ENCODE results near the gene TERB1. TPM values are rescaled to one million over a fixed set of nuclear protein-coding genes. Genes with fewer than 3 reads are reported as not detected.

Gene TERB1
- total RNA-seq, 2 donors from 2014 or later, result not detected

- Histone ChIP-seq H3K36me3 (peaks cover 12% of the 10 kb centered on the region), H3K9me3 (no peaks in the 10 kb centered on the region), H3K27me3 (no peaks in the 10 kb centered on the region), H3K4me3 (peak overlapping the region in 1 of 2 donors; percentile 97), H3K4me1 (peaks cover 0 to 20% of the 10 kb centered on the region in 2 donors), H3K27ac (no peak overlapping the region)
- TF ChIP-seq, protein P1, sequence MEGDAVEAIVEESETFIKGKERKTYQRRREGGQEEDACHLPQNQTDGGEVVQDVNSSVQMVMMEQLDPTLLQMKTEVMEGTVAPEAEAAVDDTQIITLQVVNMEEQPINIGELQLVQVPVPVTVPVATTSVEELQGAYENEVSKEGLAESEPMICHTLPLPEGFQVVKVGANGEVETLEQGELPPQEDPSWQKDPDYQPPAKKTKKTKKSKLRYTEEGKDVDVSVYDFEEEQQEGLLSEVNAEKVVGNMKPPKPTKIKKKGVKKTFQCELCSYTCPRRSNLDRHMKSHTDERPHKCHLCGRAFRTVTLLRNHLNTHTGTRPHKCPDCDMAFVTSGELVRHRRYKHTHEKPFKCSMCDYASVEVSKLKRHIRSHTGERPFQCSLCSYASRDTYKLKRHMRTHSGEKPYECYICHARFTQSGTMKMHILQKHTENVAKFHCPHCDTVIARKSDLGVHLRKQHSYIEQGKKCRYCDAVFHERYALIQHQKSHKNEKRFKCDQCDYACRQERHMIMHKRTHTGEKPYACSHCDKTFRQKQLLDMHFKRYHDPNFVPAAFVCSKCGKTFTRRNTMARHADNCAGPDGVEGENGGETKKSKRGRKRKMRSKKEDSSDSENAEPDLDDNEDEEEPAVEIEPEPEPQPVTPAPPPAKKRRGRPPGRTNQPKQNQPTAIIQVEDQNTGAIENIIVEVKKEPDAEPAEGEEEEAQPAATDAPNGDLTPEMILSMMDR (IDR thresholded peaks at IDR 0.05), result no peak
- no peak for DNase-seq (ENCODE audit: low spot score)
Measured at GRCh38 chr16:66752379-66752778, 49.0 kb downstream of the TERB1 start.

GRCh38 chr16:66751992-66752322, 49.4 kb downstream of the TERB1 start:
- Histone ChIP-seq H3K4me3 (peak overlapping the region; percentile 93 to 97), H3K9me3 (no peaks in the 10 kb centered on the region), H3K4me1 (peaks cover 0 to 23% of the 10 kb centered on the region in 2 donors), H3K27me3 (no peaks in the 10 kb centered on the region), H3K36me3 (peaks cover 12% of the 10 kb centered on the region), H3K27ac (peak overlapping the region; percentile 88 to 95)
- TF ChIP-seq, protein P1 (IDR thresholded peaks at IDR 0.05), result peak in 1 of 2 donors; percentile 16
- DNase-seq (ENCODE audit: low spot score), result no peak

- Histone ChIP-seq H3K9me3 (no peaks in the 10 kb centered on the region), H3K27me3 (no peaks in the 10 kb centered on the region), H3K27ac (peak within 1 kb of the TSS; percentile 88 to 95), H3K4me3 (peak within 1 kb of the TSS; percentile 93 to 97), H3K4me1 (peaks cover 0 to 29% of the 10 kb centered on the region in 2 donors), H3K36me3 (peaks cover 15% of the 10 kb centered on the region)
- DNase-seq (ENCODE audit: low spot score), result peak; percentile 70
- TF ChIP-seq, protein P1 (IDR thresholded peaks at IDR 0.05), result peak; percentile 92 to 97
Measured at GRCh38 chr16:66751303-66751991, 49.9 kb downstream of the TERB1 start, which contains the start of gene DYNC1LI2. Gene DYNC1LI2, minus strand, starts transcription at chr16:66751609. Its CDS starts 18 bp downstream, at chr16:66751591.

- H3K27ac ChIP-seq, result peak overlapping the region; percentile 88 to 95
- H3K27me3 ChIP-seq, result no peaks in the 10 kb centered on the region
- H3K9me3 ChIP-seq, result no peaks in the 10 kb centered on the region
- no peak for DNase-seq (ENCODE audit: low spot score)
- peaks cover 0 to 29% of the 10 kb centered on the region in 2 donors for H3K4me1 ChIP-seq
- TF ChIP-seq, protein P1 (IDR thresholded peaks at IDR 0.05), result no peak
- peaks cover 20% of the 10 kb centered on the region for H3K36me3 ChIP-seq
- H3K4me3 ChIP-seq, result peak overlapping the region; percentile 93 to 97
Measured at GRCh38 chr16:66751053-66751302, 50.4 kb downstream of the TERB1 start.

- H3K4me3 ChIP-seq, result peak overlapping the region; percentile 93 to 97
- H3K27me3 ChIP-seq, result no peaks in the 10 kb centered on the region
- peaks cover 22% of the 10 kb centered on the region for H3K36me3 ChIP-seq
- peak overlapping the region; percentile 88 to 95 for H3K27ac ChIP-seq
- H3K9me3 ChIP-seq, result no peaks in the 10 kb centered on the region
- H3K4me1 ChIP-seq, result peaks cover 0 to 29% of the 10 kb centered on the region in 2 donors
- TF ChIP-seq, protein P1 (IDR thresholded peaks at IDR 0.05), result no peak
- DNase-seq (ENCODE audit: low spot score), result no peak
Measured at GRCh38 chr16:66750279-66751052, 50.9 kb downstream of the TERB1 start.
